Stimulated activated CD8-positive, alpha-beta memory T cell treated with anti-CD3 and anti-CD28 coated beads, Interleukin-7, amount 100 ng/mL, for 1 hour (primary cell): Measurements from ENCODE around the gene CHTF8.
"Not testable (repeated sequence)": the region's sequence is repeated elsewhere in the genome, so short reads cannot be mapped to it uniquely, and the experiment has no call there.

ENCODE experiments used
- DNase-seq, 2 donors: peaks; one replicate each; pipeline ENCODE4 v3.0.0-alpha.2; 2020; ENCODE audit warnings: low read depth in 2 of 2

CHTF8 gene

DNA sequence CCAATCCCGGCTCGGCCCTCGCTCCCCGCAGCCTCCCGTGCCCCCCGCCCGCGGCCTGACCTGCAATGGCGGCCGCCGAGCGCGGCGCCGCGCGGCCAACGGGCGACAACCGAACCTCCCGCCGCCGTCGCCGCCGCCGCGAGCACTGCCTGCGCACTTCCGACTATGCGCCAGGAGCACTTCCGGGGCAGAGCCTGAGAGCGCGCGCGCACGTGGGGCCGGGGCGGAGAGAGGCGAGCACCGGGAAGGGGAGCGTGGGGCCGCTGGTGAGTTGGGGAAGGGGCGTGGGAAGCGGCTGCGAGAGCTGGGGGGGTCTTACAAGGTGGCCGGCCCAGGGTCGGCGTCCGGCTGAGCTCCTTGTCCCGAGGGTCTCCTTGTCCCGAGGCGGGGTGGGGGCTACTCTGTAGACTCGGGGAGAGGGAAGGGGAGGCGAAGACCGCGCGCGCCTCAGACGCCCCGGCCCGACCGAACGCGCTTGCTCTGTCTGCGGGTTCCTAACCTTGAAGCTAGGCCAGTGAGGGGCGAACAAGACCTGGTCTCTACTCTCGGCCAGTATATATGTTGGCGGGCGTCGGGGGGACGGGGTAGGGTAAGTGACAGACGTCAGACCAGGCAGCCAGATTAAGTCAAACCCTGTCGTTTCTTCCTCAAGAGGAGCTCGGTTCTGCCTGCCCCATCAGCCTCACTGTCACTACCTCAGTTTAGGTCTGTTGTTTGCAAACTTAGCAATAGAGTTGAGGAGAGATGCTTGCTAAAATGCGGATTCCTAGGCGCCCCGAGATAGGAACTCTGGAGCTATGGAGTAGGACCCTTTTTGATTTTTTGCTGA is at the start of gene CHTF8, which contains the start of gene UTP4:
Gene CHTF8 (minus strand): TSS at position 165 of the 829 bp plus-strand sequence. CDS start 11,130 bp downstream, outside the sequence.
Gene UTP4 (plus strand): TSS at position 226 of the 829 bp plus-strand sequence. CDS start 811 bp downstream, outside the sequence.
- DNase-seq, result peak; percentile 56 to 76

- no peak for DNase-seq
These were observed 47.6 kb upstream of the CHTF8 start for GRCh38 chr16:69180011-69180338.

DNA sequence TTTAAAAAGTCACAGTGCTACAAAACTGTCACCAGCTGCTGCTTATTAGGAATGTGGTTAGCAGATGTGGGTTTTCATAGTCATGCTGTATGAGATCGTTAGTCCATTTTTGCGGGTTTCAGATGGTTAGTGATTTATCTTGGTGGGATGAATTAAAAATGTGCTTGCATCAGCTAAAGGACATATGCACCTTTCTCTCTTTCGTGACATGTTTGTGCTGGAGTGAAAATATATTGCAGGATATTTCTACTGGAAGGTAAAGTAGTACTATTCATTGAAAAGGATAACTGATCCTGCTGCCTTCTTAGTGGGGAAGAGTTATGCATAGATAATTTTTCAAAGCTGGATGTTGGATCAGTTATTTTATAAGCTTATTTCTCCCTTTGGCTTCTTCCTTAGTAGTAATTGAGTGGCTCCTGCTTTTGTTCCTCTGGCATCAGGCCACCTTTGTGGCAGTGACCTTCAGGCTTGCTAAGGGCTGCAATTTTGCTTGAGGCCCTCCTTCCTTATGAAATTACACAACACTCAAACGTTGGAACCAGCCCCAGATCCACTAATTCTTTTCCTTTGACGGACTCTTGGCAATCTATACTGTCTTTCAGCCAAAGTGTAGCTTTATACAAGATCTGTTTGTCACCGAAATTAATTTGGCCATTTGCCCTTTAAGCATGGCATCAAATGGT is 47.1 kb upstream of the CHTF8 start:
- no peak for DNase-seq

- DNase-seq, result no peak
These were observed 43.8 kb upstream of the CHTF8 start for GRCh38 chr16:69176033-69176800.

DNA sequence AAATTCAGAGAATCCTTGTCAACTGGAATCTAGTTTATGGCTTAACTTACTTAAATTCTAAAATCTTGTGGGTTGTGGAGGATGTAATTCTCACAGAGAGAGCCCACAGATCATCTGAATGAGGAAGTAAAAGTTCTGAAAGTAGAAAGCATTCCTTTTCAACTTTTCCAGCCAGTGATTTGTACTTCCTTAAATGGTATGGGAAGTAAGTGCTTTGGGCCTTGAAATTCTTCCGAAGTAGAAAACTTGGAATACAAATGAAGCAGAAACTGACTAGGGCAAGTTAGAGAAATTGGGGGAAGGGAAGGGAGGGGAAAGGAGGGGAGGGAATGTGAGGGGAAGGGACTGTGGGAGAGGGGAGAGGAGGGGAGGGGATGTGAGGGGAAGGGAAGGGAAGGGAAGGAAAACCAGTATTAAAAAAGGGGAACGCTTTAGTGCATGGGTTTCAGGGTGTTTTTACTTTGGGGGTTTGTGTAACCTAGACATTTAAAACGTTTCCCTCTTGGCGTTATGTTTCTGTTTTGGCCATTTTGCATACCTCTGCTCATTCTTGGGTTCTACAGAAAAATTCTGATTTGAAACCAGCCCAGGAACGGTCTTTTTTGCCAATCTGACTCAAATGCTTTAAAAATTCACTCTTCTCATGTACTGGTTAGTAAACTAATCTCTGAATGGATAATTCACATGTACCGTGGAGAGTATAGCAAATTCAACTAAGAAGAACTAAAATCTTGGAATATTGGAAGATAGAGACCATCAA is 39.1 kb upstream of the CHTF8 start:
- no peak for DNase-seq

DNA sequence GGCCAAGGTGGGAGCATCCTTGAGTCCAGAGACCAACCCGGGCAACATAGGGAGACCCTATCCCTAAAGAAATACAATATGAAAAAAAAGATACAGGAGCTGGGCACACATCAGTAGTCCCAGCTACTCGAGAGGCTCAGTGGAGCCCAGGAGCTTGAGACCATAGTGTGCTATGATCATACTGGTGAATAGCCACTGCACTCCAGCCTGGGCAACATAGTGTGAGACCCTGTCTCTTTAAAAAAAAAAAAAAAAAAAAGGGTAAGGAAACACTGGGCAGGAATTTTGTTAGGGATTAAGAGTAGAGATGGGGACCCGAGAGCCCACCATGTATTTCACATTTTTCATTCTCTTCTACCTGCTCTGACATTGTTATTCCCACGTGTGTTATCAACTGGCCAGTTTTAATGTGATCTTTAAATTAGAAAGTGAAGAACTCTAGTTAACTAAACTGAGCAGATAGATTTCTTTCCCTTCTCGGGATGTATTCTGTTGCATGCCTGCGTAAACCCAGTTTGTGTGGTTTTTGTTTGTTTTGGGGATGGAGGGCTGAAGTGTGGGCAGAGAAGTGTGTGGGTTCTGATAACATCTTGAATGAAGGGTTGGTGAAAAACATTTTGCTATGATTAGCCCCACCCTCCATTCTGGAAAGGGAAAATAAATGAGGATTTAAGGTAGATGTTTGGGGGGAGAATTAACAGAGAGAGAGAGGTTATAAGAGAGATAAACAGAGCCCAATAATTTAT is 37.4 kb upstream of the CHTF8 start:
- no peak for DNase-seq

GRCh38 chr16:69169051-69169450 is 36.7 kb upstream of the CHTF8 start:
- DNase-seq, result no peak

GRCh38 chr16:69166946-69167930 is 34.9 kb upstream of the CHTF8 start:
- no peak for DNase-seq

DNA sequence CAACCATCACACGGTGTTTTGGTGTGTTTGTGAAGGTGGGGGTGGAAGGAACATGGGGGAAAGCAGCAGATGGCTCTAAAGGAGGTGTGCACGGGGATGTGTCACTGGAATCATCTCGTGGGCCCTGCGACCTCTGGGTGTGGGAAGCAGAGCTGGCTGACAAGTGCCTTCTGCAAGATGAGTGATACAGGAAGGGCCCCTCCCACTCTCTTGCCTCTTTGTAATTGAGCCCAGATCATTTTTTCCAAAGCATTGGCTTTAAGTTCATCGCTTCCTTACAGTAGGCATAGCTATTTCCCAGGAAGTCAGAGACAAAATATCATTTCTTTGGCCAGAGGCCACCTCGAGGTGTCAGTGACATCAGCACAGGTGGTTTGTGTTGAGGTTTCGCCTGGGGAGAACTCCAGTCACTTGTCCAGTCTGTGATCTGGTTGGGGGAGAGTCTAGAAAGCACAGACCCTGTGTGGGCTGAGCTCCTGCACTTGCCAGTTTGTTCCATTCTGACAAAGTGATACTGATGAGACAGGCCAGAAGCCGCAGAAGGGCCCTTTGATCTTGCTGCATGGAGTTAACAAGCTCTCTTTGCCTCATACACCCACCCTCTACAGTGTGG is 33.9 kb upstream of the CHTF8 start:
- DNase-seq, result no peak

GRCh38 chr16:69165584-69165983 is 33.2 kb upstream of the CHTF8 start:
- no peak for DNase-seq

- DNase-seq, result no peak
These were observed 27.8 kb upstream of the CHTF8 start for GRCh38 chr16:69160192-69160591.

GRCh38 chr16:69157196-69157595 is 24.8 kb upstream of the CHTF8 start:
- DNase-seq, result no peak

DNA sequence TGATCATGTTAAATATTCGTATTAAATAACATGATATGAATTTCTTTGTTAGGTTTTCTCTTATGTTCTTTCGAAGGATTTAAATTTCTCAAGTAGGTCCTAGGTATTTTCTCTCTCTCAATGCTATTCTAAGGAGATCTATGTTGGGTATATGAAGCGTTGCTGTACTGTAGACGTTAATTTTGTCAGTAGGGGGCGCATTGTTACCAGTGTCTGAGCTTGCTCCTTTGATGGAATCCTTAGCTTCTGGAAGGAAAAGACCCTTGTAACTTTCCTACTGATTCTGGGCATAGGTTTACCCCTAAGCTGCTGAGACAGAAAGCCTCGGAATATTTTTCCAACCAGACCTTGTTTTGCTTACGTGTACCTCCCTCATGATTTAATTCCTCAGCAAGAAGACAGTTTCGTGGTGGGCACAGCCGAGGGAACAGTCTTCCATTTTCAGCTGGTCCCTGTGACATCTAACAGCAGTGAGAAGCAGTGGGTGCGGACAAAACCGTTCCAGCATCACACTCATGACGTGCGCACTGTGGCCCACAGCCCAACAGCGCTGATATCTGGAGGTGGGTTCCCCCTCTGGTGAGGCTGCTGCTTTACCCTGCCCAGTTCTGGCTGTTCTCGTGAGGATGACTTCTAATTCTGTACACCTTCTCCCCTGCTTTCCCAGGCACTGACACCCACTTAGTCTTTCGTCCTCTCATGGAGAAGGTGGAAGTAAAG is 17.9 kb upstream of the CHTF8 start:
- DNase-seq, result no peak

- DNase-seq, result not testable (repeated sequence)
These were observed 17.2 kb upstream of the CHTF8 start for GRCh38 chr16:69149621-69150020.

DNA sequence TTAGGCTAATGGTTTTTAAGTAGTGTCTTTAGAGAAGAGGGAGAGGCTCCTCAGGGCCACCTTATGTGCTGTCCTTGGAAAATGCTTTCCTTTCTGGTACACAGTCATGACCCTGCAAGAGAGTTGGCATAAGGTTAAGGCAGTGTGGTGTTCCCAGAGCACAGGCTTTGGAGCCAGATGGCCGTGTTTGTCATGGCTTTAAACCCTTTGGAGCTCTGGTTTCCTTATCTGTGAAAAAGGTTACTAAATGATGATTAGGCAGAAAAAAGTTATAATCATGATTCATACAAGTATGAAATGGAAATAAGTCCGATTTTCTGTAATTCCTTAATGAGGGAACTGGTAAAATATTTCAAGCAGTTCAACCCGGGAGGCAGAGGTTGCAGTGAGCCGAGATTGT is 13.3 kb upstream of the CHTF8 start:
- DNase-seq, result no peak

- no peak for DNase-seq
These were observed 10.7 kb upstream of the CHTF8 start for GRCh38 chr16:69143116-69143515.

GRCh38 chr16:69141936-69142335 is 9.5 kb upstream of the CHTF8 start:
- DNase-seq, result no peak

DNA sequence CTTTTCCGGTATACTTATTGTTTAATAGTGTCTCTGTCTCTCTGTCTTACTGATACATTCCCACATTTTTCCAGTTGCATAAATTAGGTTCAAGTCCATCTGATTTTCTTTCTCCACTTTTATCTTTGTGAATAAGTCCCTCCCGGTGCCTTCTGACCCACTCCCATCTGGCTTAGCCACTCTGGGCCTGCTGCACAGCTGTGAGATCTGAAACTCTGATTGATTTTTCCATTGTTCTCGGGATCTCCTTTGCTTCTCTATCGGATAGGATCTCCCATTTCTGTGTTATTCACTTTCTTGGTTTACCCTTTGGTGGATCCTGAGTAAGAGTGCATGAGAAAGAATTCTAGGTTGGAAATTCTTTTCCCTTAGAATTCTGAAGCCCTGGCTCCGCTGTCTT is 8.6 kb upstream of the CHTF8 start:
- no peak for DNase-seq

DNA sequence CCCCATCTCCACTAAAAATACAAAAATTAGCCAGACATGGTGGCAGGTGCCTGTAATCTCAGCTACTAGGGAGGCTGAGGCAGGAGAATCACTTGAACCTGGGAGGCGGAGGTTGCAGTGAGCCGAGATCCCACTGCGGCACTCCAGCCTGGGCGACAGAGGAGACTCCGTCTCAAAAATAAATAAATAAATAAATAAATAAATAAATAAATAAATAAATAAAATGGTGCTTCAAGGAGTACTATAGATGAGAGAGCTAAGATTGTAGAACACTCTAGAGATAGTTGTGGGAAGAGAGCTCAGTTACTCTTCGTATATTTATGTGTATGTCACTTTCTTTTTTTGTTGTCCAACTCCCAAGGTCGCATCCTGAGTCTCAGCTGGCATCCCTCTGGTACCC is 7.1 kb upstream of the CHTF8 start:
- not testable (repeated sequence) for DNase-seq
